CD14-positive monocyte (primary cell): Measurements from ENCODE around the gene ABCC11. TPM values are rescaled to one million over a fixed set of nuclear protein-coding genes. Genes with fewer than 3 reads are reported as not detected.

Experiments
- DNase-seq, 3 donors: peaks; one replicate each; pipeline ENCODE4 v3.0.0-alpha.2; 2011 to 2022
- H2AFZ ChIP-seq: 2 replicates; pipeline ENCODE4 v1.6.0; 2012; ENCODE audit warnings: mild to moderate bottlenecking, low read depth, low read length, inconsistent platforms; ENCODE audit not compliant: insufficient read depth, poor library complexity, severe bottlenecking
- H3K27ac ChIP-seq, 2 donors: 1 replicate in 1 of 2; 2 replicates in 1 of 2; pipeline ENCODE4 v1.5.1; 2012 to 2013; ENCODE audit warnings: low read length in 2 of 2, control low read depth in 1 of 2, inconsistent platforms in 1 of 2, low read depth in 1 of 2, mild to moderate bottlenecking in 1 of 2
- H3K27me3 ChIP-seq, 2 donors: one replicate each; pipeline versions ENCODE4 v1.6.0 to v1.6.1; 2011 to 2013; ENCODE audit warnings: low read length in 2 of 2; ENCODE audit not compliant: control insufficient read depth in 2 of 2, insufficient read depth in 2 of 2
- H3K36me3 ChIP-seq, 2 donors: replicated peaks in 1 of 2; 1 replicate in 1 of 2; 2 replicates in 1 of 2; pipeline versions ENCODE4 v1.5.1 to v1.6.1; 2012 to 2013; ENCODE audit warnings: low read length in 2 of 2, control low read depth in 1 of 2, inconsistent platforms in 1 of 2, mild to moderate bottlenecking in 1 of 2; ENCODE audit not compliant: insufficient read depth in 2 of 2, control insufficient read depth in 1 of 2
- H3K4me1 ChIP-seq, 2 donors: 1 replicate in 1 of 2; 2 replicates in 1 of 2; pipeline versions ENCODE4 v1.5.1 to v1.6.1; 2012 to 2013; ENCODE audit warnings: low read length in 2 of 2, control low read depth in 1 of 2, inconsistent platforms in 1 of 2, mild to moderate bottlenecking in 1 of 2, moderate library complexity in 1 of 2; ENCODE audit not compliant: insufficient read depth in 2 of 2, control insufficient read depth in 1 of 2
- H3K4me2 ChIP-seq: replicated peaks from 2 replicates; pipeline ENCODE3; 2012; ENCODE audit warnings: low read length, moderate library complexity, mild to moderate bottlenecking; ENCODE audit not compliant: poor library complexity, severe bottlenecking; ENCODE audit errors: extremely low read depth
- H3K4me3 ChIP-seq, 3 experiments: fragments of 200-600 bp in 1 of 3; sonication (generic) in 1 of 3; replicated peaks in 1 of 3; 1 replicate in 2 of 3; 2 replicates in 1 of 3; pipeline ENCODE4 v1.5.1; 2011 to 2013; ENCODE audit warnings: low read length in 3 of 3, mild to moderate bottlenecking in 3 of 3, control low read depth in 2 of 3, low read depth in 2 of 3, inconsistent platforms in 1 of 3, moderate library complexity in 1 of 3
- H3K79me2 ChIP-seq: 2 replicates; pipeline ENCODE4 v1.6.0; 2012; ENCODE audit warnings: mild to moderate bottlenecking, control low read depth, inconsistent platforms, low read length, moderate library complexity; ENCODE audit not compliant: insufficient read depth
- H3K9ac ChIP-seq: 2 replicates; pipeline ENCODE4 v1.6.0; 2017; ENCODE audit warnings: low read length, mild to moderate bottlenecking; ENCODE audit not compliant: insufficient read depth, poor library complexity, severe bottlenecking
- H3K9me3 ChIP-seq, 2 donors: replicated peaks in 1 of 2; 1 replicate in 1 of 2; 2 replicates in 1 of 2; pipeline versions ENCODE4 v1.5.1 to v1.6.1; 2012 to 2013; ENCODE audit warnings: low read length in 2 of 2, control low read depth in 1 of 2; ENCODE audit not compliant: control insufficient read depth in 1 of 2, insufficient read depth in 1 of 2
- H4K20me1 ChIP-seq: 2 replicates; pipeline ENCODE4 v1.6.0; 2012; ENCODE audit warnings: mild to moderate bottlenecking, low read length, control low read depth, moderate library complexity; ENCODE audit not compliant: insufficient read depth
- H3K27ac Mint-ChIP-seq, 7 donors: one replicate each; pipeline ENCODE4 v1.8.0; 2020; ENCODE audit warnings: mild to moderate bottlenecking in 7 of 7, mixed read lengths in 7 of 7, moderate library complexity in 6 of 7, inconsistent platforms in 2 of 7
- H3K27me3 Mint-ChIP-seq, 3 donors: one replicate each; pipeline ENCODE4 v1.8.0; 2021 to 2022; ENCODE audit warnings: low read depth in 3 of 3, mild to moderate bottlenecking in 3 of 3, mixed read lengths in 3 of 3, moderate library complexity in 3 of 3, inconsistent platforms in 1 of 3
- H3K36me3 Mint-ChIP-seq, 2 donors: one replicate each; pipeline ENCODE4 v1.8.0; 2020; ENCODE audit warnings: mixed read lengths in 2 of 2, inconsistent platforms in 1 of 2, mild to moderate bottlenecking in 1 of 2
- H3K4me1 Mint-ChIP-seq: one replicate; pipeline ENCODE4 v1.8.0; 2020; ENCODE audit warnings: mild to moderate bottlenecking, mixed read lengths
- H3K4me3 Mint-ChIP-seq, 2 donors: one replicate each; pipeline ENCODE4 v1.8.0; 2020; ENCODE audit warnings: mild to moderate bottlenecking in 2 of 2, mixed read lengths in 2 of 2, moderate library complexity in 1 of 2
- H3K9me3 Mint-ChIP-seq, 7 donors: one replicate each; pipeline ENCODE4 v1.8.0; 2020 to 2022; ENCODE audit warnings: mixed read lengths in 7 of 7, mild to moderate bottlenecking in 6 of 7, moderate library complexity in 6 of 7, inconsistent platforms in 2 of 7
- CTCF ChIP-seq: fragments of 200-600 bp; IDR thresholded peaks from one replicate; pipeline ENCODE4 v1.8.0; 2022; ENCODE audit warnings: antibody characterized with exemption, mild to moderate bottlenecking
- WGBS: methylation state at CpG from one replicate; pipeline ENCODE4 v1.1.5; 2013; ENCODE audit warnings: missing lambda C conversion rate; ENCODE audit not compliant: insufficient coverage; 5-methylcytosine and 5-hydroxymethylcytosine counted together
- intact Hi-C, 2 donors: fragments of 100-400 bp; cut with micrococcal nuclease; formaldehyde crosslinking; loops; one replicate each; pipeline versions ENCODE4 v1.15.0 to v1.15.1; 2023
- polyA plus RNA-seq, 3 donors: library from polyadenylated mRNA; depleted of rRNA in 1 of 3; unstranded in 2 of 3; stranded (reverse) in 1 of 3; fragments of 300-500 nt in 2 of 3; fragments of >200 nt in 1 of 3; fragmentation: Illumina TruSeq in 2 of 3; gene quantifications; 1 replicate in 2 of 3; 2 replicates in 1 of 3; pipeline ENCODE4 v1.2.3, GENCODE V29; 2012 to 2021

Gene ABCC11
- polyA plus RNA-seq, 3 donors, result 0.03 TPM; not detected in 2

GRCh38 chr16:48269011-48269410 lies 21.7 kb upstream of the ABCC11 start:
- Mint-ChIP-seq H3K4me1 (peaks cover 5% of the 10 kb centered on the region), H3K36me3 (peaks cover 51 to 60% of the 10 kb centered on the region in 2 donors), H3K4me3 (no peak overlapping the region), H3K27me3 (no peaks in the 10 kb centered on the region), H3K27ac (peak overlapping the region in 1 of 7 donors; percentile 25), H3K9me3 (peaks cover 0 to 2% (median 0%) of the 10 kb centered on the region in 7 donors)
- Histone ChIP-seq H3K36me3 (peaks cover 52 to 86% of the 10 kb centered on the region in 2 donors), H2AFZ (no peak overlapping the region), H3K27me3 (no peaks in the 10 kb centered on the region), H4K20me1 (no peaks in the 10 kb centered on the region), H3K4me1 (no peaks in the 10 kb centered on the region), H3K79me2 (peaks cover 3% of the 10 kb centered on the region), H3K27ac (no peak overlapping the region), H3K4me2 (no peak overlapping the region), H3K9me3 (no peaks in the 10 kb centered on the region), H3K9ac (no peak overlapping the region), H3K4me3 (no peak overlapping the region)
- DNase-seq, result no peak
- TF ChIP-seq CTCF, result no peak
- intact Hi-C loops, result no loop called here

GRCh38 chr16:48262631-48263030 lies 15.3 kb upstream of the ABCC11 start:
- no peak overlapping the region for H3K4me2 ChIP-seq
- intact Hi-C loops, result no loop called here
- no peak overlapping the region for H3K27ac ChIP-seq
- H3K9me3 ChIP-seq, result peaks cover 0 to 8% of the 10 kb centered on the region in 2 donors
- Mint-ChIP-seq H3K27me3 (no peaks in the 10 kb centered on the region), H3K36me3 (peaks cover 75 to 82% of the 10 kb centered on the region in 2 donors), H3K9me3 (peaks cover 0 to 10% (median 3%) of the 10 kb centered on the region in 7 donors), H3K4me3 (no peak overlapping the region), H3K4me1 (peaks cover 5% of the 10 kb centered on the region), H3K27ac (peak overlapping the region in 2 of 7 donors; percentile 3 to 13)
- H3K79me2 ChIP-seq, result no peaks in the 10 kb centered on the region
- no peaks in the 10 kb centered on the region for H3K27me3 ChIP-seq
- no peak for DNase-seq
- H3K9ac ChIP-seq, result no peak overlapping the region
- no peak overlapping the region for H2AFZ ChIP-seq
- H3K4me1 ChIP-seq, result no peaks in the 10 kb centered on the region
- no peaks in the 10 kb centered on the region for H4K20me1 ChIP-seq
- no peak overlapping the region for H3K4me3 ChIP-seq
- WGBS, result no CpG with 5 or more reads among the region's 2 CpGs
- TF ChIP-seq CTCF, result no peak
- H3K36me3 ChIP-seq, result peaks cover 60 to 96% of the 10 kb centered on the region in 2 donors
